Heart left ventricle (tissue), 16 donors: ENCODE measurements around the gene MAP3K20. TPM values are rescaled to one million over a fixed set of nuclear protein-coding genes. Genes with fewer than 3 reads are reported as not detected.

ENCODE experiments used
- ATAC-seq, 4 donors: fragments of 200-7000 bp; cut with Tn5 transposase; one replicate each; pipeline ENCODE4 v1.9.1; 2020 to 2022; ENCODE audit warnings: moderate library complexity in 4 of 4, mild to moderate bottlenecking in 3 of 4, moderate number of reproducible peaks in 1 of 4
- DNase-seq, 5 donors: peaks; one replicate each; pipeline ENCODE4 v3.0.0-alpha.2; 2020
- H3K27ac ChIP-seq, 12 donors: fragments of 200-600 bp; sonication (generic) in 4 of 12; one replicate each; pipeline versions ENCODE4 v1.5.0 to v1.8.0; 2016 to 2022; ENCODE audit warnings: mild to moderate bottlenecking in 2 of 12
- H3K27me3 ChIP-seq, 9 donors: fragments of 200-600 bp; sonication (generic) in 2 of 9; one replicate each; pipeline versions ENCODE4 v1.5.1 to v1.8.0; 2016 to 2022; ENCODE audit warnings: mild to moderate bottlenecking in 3 of 9
- H3K36me3 ChIP-seq, 9 donors: fragments of 200-600 bp; sonication (generic) in 2 of 9; one replicate each; pipeline versions ENCODE4 v1.5.0 to v1.8.0; 2018 to 2022; ENCODE audit warnings: mild to moderate bottlenecking in 2 of 9
- H3K4me1 ChIP-seq, 12 donors: fragments of 200-600 bp; sonication (generic) in 4 of 12; one replicate each; pipeline versions ENCODE4 v1.5.0 to v1.8.0; 2016 to 2022; ENCODE audit warnings: mild to moderate bottlenecking in 3 of 12
- H3K4me3 ChIP-seq, 12 donors: fragments of 200-600 bp; sonication (generic) in 4 of 12; one replicate each; pipeline versions ENCODE4 v1.5.0 to v1.8.0; 2017 to 2022; ENCODE audit warnings: mild to moderate bottlenecking in 9 of 12, moderate library complexity in 4 of 12
- H3K9me3 ChIP-seq, 12 donors: fragments of 200-600 bp; sonication (generic) in 4 of 12; one replicate each; pipeline versions ENCODE4 v1.5.0 to v1.8.0; 2016 to 2022; ENCODE audit warnings: mild to moderate bottlenecking in 1 of 12
- CTCF ChIP-seq, 12 donors: fragments of 200-600 bp; sonication (generic) in 4 of 12; IDR thresholded peaks; one replicate each; pipeline versions ENCODE4 v1.5.0 to v1.8.0; 2018 to 2022; ENCODE audit warnings: antibody characterized with exemption in 12 of 12, mild to moderate bottlenecking in 5 of 12
- POLR2A ChIP-seq, 2 donors: fragments of 450-650 bp; IDR thresholded peaks; one replicate each; pipeline ENCODE4 v1.6.1; 2017; ENCODE audit warnings: antibody characterized with exemption in 2 of 2, mild to moderate bottlenecking in 2 of 2, moderate library complexity in 2 of 2
- WGBS, 4 donors: extraction: QIAGEN DNeasy Blood & Tissue Kit in 2 of 4; methylation state at CpG; one replicate each; pipeline versions ENCODE4 v1.1.5 to v1.1.7; 2013 to 2018; 5-methylcytosine and 5-hydroxymethylcytosine counted together
- intact Hi-C, 10 donors: fragments of 100-400 bp; cut with DNase I; formaldehyde crosslinking; loops; one replicate each; pipeline versions ENCODE4 v1.11.1 to v1.14.2; 2022
- polyA plus RNA-seq, 2 donors: library from polyadenylated mRNA; stranded (reverse); fragments of 200-250 nt; gene quantifications; one replicate each; pipeline ENCODE4 v1.2.3, GENCODE V29; 2013
- total RNA-seq, 9 donors: library from RNA; depleted of rRNA in 2 of 9; stranded (reverse); fragments of >200 nt in 2 of 9; fragmentation: NEBNext Ultra II Directional in 3 of 9; extraction: Animal tissue kit (Norgen Biotek cat#: 25700) in 3 of 9; gene quantifications; one replicate each; pipeline versions ENCODE4 v1.1.0 to v1.2.4, GENCODE V29; 2016 to 2023
- donor health status: ischemic (EF 13 %, LVEDD 7.1; RV severe dilation, severe dysfunction).
- donor health status: healthy with polysubstance abuse.
- donor health status: DM: no; HTN: yes; CAD: no.
- donor health status: DM: no; HTN: no; CAD: no.
- donor health status: ischemic (EF 25% LVEDD 6.9; RV normal size, moderate dysfunction).
- donor health status: ischemic (EF 25% LVEDD 5.7; RV mildly dilated, moderate dysfunction).
- donor health status: healthy.
- donor health status: DM: yes; HTN: yes; CAD: no.
- donor health status: ischemic (EF 35%, LVEDD 5.7; RV mildly dilated, moderate dysfunction).
- donor health status: nonischemic (EF 11% LVEDD 7.7; RV severe dilation, severe dysfunction).
- donor health status: DM: yes; HTN: yes; CAD: no.
- donor health status: PGD.
- donor health status: ischemic (EF 29% LVEDD 5.4; RV normal size, mild dysfunction).
- donor health status: nonischemic (EF 23%, LVEDD 6.1; RV moderate dilation, normal function).

The MAP3K20 gene
- total and polyA plus RNA-seq, 11 donors, result 98.6 to 487 (median 355) TPM

DNA sequence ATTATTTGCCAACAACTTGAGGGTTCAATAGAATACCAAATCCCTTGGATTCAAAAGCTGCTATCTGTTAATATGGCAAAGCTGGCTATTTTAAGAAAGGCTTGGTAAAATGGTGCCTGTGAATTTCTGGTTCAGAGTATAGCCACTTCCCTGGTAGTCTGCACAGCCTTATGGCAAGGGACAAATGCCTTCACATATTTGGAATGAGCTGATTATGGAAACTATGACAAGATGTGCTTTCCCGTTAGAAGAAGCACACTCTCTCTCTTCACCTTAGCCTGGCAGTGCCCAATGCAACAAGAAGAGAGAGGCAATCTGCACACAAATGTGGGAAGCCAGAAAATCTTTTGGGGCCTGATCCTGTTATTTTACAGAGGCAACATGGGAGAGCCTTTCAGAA lies 47.5 kb upstream of the MAP3K20 start:
- WGBS, 4 donors, result 40 to 56% (median 54%) methylated on average over 1 of the region's 1 CpG
- Histone ChIP-seq H3K4me1 (peaks cover 0 to 41% (median 25%) of the 10 kb centered on the region in 12 donors), H3K4me3 (no peak overlapping the region), H3K27me3 (no peaks in the 10 kb centered on the region), H3K27ac (peak overlapping the region; percentile 68 to 93 (median 86)), H3K36me3 (peaks cover 0 to 12% (median 0%) of the 10 kb centered on the region in 9 donors), H3K9me3 (no peaks in the 10 kb centered on the region)
- DNase-seq, result no peak
- intact Hi-C loops, result loop anchor here in 9 of 10 donors (2.0 to 10.0 kb wide), 9 partner anchors 49 to 377 kb away; partner anchors contain the start of genes MAP3K20 (in 2 of the 9) and CDCA7 (in 1 of the 9)
- peak; percentile 47 to 75 (median 70) for ATAC-seq
- no peak for TF ChIP-seq POLR2A (IDR thresholded peaks at IDR 0.05)
- TF ChIP-seq CTCF (IDR thresholded peaks at IDR 0.05), result no peak

DNA sequence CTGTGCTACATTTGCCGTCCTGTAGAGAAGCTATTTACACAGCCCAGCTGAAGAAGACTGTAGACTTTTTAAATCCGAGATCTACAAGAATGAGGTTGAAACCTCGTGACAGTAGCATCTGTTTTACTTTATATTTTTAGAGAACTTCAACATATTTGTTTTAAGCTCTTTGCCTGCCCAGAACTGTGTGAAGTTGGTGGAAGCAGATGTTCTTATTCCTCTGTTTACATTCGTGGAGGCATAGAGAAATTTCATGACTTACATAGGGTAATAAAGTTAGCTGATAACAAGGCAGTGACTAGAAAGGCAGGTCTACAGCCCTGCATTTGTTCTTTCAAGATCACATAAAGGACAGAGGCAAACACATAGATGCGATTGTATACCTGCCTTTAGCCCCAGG lies 47.0 kb upstream of the MAP3K20 start:
- ATAC-seq, result no peak
- peaks cover 0 to 12% (median 0%) of the 10 kb centered on the region in 9 donors for H3K36me3 ChIP-seq
- DNase-seq, result no peak
- no peak for TF ChIP-seq POLR2A (IDR thresholded peaks at IDR 0.05)
- no peak for TF ChIP-seq CTCF (IDR thresholded peaks at IDR 0.05)
- H3K4me1 ChIP-seq, result peaks cover 0 to 41% (median 25%) of the 10 kb centered on the region in 12 donors
- H3K27ac ChIP-seq, result peak overlapping the region; percentile 68 to 93 (median 86)
- 53 to 67% (median 61%) methylated on average over 5 of the region's 5 CpGs for WGBS, 4 donors
- H3K27me3 ChIP-seq, result no peaks in the 10 kb centered on the region
- H3K9me3 ChIP-seq, result no peaks in the 10 kb centered on the region
- H3K4me3 ChIP-seq, result no peak overlapping the region
- intact Hi-C loops, result loop anchor here in 9 of 10 donors (2.0 to 10.0 kb wide), 9 partner anchors 49 to 376 kb away; partner anchors contain the start of genes MAP3K20 (in 2 of the 9) and CDCA7 (in 1 of the 9)

DNA sequence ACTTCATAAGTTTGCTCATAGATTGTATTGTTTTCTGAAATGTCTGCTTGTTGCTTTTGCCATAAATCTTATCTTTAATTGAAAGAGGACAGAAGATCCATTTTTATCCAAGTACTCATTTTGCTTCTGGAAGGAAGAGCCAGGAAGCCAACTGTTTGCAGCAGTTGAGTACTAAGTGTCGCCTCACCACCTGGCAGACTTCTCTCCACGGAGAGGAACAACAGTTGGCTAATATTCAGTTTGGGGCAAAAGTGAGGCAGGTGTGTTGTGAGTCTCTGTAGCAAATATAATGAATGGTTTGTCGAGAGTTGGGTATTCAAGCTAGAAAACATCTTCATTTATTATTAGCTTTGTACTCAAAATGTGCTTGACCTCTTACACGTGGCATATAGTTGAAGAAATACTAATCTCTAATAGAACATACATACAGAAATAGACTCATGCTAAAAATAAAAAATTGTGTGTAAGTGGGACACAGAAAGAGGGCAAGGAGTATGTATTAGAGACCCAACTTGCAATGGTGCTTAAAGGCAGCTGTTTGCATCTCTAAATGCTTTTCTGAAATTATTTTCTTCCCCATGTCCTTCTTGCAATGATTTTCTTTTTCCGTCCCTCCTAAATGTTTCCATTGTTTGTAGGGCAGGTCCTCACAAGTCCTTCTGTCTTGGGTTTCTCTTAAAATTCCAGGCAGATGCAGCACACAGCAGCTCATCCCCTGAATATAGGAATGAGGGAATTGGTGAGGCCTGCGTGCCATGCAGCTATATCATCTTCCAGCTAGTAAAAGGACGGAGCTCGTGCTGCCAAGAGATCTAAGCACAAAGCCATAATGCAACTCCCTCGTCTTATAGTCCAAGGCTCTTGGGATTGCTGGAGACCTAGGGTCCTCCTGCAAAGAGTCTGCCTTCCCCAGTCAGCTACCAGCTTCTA lies 44.8 kb upstream of the MAP3K20 start:
- Histone ChIP-seq H3K36me3 (peaks cover 0 to 9% (median 0%) of the 10 kb centered on the region in 9 donors), H3K27ac (peak overlapping the region in 7 of 12 donors; percentile 9 to 83 (median 28)), H3K27me3 (no peaks in the 10 kb centered on the region), H3K4me3 (no peak overlapping the region), H3K4me1 (peaks cover 0 to 43% (median 25%) of the 10 kb centered on the region in 12 donors), H3K9me3 (no peaks in the 10 kb centered on the region)
- WGBS, 4 donors, result 55 to 70% (median 59%) methylated on average over 9 of the region's 9 CpGs
- intact Hi-C loops, result loop anchor here in 3 of 10 donors (2.0 to 5.0 kb wide), 2 partner anchors 41 to 44 kb away; partner anchors contain the start of gene MAP3K20 (in 1 of the 3)
- no peak for DNase-seq
- TF ChIP-seq POLR2A (IDR thresholded peaks at IDR 0.05) (no peak), CTCF (IDR thresholded peaks at IDR 0.05) (no peak)
- ATAC-seq, result no peak

DNA sequence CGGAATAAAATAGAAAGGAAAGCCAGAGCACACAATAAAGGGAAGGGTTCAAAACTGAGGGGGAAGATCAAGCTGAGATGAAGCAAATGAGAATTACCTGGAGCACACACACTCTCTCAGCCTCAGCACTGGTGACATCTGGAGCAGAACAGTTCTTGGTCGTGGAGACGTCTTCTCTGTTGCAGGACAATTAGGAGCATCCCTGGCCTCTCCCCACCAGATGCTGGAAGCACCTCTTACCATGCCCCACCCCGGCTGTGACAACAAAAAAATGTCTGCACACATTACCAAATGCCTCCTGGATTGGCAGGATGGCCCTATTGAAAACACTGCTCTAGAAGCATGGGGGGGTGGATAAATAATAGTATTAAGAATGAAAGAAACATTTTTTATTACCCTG lies 43.6 kb upstream of the MAP3K20 start:
- no peaks in the 10 kb centered on the region for H3K9me3 ChIP-seq
- no peaks in the 10 kb centered on the region for H3K27me3 ChIP-seq
- no peak overlapping the region for H3K4me3 ChIP-seq
- peaks cover 0 to 4% (median 0%) of the 10 kb centered on the region in 9 donors for H3K36me3 ChIP-seq
- DNase-seq (no peak), ATAC-seq (no peak)
- intact Hi-C loops, result loop anchor here in 3 of 10 donors (1.0 to 5.0 kb wide), 2 partner anchors 19 to 40 kb away; no protein-coding TSS in a partner anchor
- no peak overlapping the region for H3K27ac ChIP-seq
- H3K4me1 ChIP-seq, result peaks cover 0 to 44% (median 26%) of the 10 kb centered on the region in 12 donors
- TF ChIP-seq CTCF (IDR thresholded peaks at IDR 0.05) (no peak), POLR2A (IDR thresholded peaks at IDR 0.05) (no peak)
- WGBS, 4 donors, result 94 to 98% (median 95%) methylated on average over 4 of the region's 4 CpGs
